IPS DF 19.7 (cell line): ENCODE data around the gene CARMIL1.

Experiments used
- DNase-seq: peaks from one replicate; pipeline ENCODE4 v3.0.0-alpha.2; 2013; ENCODE audit warnings: low read depth, low spot score

Gene CARMIL1

DNA sequence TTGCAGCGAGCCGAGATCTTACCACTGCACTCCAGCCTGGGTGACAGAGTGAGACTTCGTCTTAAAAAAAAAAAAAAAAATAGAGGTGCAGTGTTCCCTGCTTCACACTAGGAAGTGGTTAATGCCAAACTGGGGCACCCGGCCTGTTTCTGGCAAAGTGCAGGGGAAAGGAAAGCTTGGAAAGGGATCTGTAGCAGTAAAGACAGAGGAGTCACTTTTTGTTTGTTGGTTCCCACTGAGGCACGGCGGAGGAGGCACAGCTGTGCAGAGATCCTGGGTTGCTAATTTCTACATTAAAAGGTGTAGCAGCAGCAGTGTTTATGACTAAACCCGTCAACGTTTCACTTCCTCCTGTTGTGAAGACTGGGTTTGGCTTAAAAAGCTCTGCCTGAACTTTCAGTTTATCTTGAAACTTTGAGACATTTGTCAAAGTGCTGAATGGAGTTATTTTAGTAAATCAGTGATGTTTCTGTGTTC lies 125.6 kb downstream of the CARMIL1 start:
- no peak for DNase-seq

DNA sequence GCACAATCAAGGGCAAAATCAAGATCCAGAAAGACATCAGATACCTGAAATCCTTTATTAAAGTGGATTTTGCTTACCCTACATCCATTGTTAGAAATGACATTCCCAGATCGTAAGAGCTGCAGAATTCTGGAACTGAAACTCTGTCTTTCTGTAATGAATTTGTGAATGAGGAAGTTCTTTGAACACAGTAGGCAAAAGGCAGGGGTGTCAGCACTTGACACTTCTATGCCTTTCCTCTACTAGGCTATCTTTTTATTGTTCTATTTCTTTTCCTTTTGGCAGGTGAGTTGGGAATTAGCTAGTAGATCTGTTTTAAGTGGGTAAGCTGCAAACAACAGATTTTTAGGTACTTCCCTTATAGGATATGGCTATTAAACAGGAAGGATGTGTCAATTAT lies 126.3 kb downstream of the CARMIL1 start:
- no peak for DNase-seq

DNA sequence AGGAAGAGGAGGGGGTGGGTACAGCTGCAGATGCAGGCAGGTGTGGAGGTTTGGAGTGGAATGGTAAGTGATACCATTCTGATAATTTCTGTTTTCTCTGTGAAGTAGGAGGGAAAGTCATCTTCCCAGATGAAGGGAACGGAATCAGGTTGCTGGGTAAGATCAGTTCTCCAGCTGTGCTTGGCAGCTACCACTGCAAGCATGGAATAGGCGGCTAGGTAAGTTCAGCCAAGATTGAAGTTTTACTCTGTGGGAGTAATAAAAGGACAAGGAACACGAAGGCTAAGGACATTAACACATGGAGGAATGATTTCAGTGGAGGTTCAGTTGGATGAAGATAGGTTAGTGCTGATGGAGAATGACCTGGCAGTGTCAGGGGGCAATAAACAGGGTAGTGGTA lies 128.3 kb downstream of the CARMIL1 start:
- DNase-seq: no peak

DNA sequence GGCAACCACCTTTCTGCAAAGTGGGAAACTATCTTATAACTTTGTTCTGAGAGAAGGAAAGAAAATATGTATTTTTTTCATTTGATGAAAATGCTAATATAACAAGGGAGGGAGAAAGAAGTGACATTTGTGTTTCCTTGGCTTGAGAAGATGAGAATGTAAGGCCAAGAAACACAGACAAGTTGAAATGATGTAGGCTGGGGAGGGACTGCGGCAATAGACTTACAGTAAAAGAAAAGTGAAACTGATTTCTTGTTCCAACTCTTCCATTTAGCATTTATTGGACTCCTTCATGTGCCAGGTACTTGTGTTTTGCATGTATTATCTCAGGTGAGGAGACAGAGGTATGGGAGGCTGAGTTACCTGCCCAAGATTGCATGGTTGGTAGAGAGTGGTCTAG lies 130.9 kb downstream of the CARMIL1 start:
- no peak for DNase-seq

DNA sequence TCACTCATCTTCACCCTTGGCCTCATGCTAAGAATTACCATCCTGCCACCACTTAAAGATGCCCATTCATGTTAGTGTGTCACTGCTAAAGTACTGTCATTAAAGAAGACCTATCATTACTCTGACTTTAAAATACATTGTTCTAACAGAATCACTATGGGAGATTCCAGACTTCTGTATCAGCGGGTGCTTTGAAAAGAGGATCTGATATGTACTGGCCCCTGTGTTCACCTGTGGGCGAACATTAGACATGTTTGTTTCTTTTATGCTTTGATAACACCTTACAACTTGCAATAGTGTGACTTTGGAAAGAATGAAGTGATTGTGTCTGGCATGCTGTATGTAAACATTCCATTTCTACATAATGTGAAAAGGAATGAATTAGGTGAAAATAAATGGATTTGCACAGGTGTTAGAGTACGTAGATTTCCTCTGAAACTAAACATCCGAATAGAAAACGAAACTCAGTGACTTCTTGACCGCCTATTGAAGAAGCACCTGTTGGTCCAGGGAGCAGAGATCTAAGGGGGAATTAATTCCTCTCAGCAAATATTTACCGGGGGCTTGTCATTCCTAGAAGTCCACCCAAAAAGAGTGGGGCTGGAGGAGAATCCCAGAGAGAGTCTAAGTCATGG lies 132.3 kb downstream of the CARMIL1 start:
- no peak for DNase-seq

DNA sequence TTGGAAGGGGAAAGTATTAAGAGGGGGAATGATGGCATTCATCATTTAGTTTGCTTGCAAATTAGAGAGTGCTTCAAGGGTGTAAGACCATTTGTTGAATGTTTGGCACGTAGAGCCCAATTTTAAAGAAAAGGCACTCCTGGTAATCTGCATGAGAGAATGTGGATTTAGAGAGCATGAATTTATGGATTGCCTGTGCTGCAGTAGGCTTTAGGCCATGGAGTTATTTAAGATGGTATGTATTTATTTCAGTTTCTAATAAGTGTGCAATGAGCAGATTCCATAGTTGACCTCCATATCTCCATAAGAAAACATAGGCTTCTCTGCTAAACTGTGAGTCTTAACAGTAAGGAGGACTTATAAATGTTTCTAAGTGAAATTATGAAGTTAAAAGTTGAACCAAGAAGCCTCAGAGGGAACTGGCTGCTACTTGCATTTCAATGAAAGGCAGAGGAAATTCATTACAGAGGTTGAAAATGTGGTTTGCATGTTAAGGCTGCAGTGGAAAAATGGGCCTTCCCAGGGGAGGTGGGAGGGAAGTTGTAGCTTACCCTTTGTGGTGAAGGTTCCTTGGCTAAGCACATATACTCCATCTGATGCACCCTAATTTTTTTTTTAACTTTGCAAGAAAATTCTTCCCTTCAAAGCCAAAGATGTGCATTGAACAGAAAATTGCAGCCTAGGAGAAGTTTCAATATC lies 134.2 kb downstream of the CARMIL1 start:
- no peak for DNase-seq

DNA sequence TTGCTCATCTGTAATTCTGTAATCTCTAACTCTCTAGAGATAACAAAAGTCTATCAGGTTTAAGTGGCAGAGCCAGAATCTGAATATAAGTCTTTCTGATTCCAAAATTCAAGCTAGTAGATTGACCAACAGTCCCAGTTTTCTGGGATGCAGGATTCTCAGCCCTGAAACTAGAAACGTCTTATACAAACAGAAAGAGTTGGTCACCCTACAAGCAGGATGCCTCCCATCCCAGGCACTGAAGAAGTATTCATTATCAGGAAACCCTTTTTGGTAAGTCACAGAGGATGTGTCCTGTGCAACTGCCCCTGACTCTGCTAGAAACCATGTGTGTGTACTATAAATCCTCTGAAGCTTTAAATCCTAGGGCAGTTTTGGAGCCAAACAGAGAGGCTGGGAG lies 135.0 kb downstream of the CARMIL1 start:
- DNase-seq: no peak

DNA sequence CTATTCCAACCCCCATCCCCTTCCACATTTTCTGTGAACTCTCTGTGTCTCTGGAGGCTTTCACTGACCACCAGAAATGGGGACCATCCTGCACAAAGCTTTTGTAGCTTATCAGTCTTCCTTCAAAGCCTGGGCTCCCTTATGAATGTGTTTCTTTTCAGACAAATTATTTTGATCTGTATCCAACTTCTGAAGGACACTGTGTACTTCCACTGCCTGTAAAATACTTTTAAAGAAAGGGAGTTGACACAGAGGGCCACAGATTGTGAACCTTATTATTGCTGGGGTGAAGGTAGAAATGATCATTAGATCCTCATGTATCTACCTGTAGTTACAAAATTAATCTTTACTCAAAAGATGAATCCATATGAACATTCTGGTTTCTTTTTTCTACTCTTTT lies 135.6 kb downstream of the CARMIL1 start:
- no peak for DNase-seq

DNA sequence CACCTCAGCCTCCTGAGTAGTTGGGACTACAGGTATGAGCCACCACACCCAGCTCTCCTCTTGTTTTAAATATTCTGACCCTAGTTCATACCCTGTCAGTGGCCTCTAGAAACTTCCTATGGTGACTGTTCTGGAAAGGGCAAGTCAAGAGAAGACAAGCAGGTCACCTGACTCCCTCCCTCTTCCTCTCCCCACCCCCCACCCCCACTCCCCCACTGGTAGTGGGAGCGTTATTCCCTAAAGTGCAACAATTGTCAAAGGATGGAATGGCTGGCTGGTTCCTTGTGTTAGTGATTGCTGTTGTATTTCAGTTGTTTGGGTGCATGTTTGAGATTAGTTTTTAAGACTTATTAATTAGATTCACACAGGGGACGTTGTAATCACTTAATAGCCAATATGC lies 136.1 kb downstream of the CARMIL1 start:
- DNase-seq: no peak

DNA sequence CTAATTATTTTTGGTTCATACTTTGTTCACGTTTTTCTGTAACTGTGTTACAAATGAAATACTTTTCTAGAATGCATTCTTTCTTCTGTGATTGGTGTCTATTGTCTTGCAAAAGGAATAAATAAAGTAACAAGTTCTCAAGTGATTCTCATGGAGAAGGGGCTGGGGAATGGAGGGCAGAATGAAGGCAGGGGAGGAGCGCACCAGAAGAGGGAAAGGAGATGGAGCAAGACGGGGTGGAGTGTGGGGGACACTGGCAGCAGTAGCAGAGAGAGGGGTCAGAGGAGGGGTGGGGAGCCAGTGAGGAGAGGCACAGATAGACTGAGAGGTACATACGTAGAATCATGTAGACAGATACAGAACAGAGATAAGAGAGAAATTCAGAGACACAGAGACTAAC lies 136.5 kb downstream of the CARMIL1 start:
- no peak for DNase-seq

DNA sequence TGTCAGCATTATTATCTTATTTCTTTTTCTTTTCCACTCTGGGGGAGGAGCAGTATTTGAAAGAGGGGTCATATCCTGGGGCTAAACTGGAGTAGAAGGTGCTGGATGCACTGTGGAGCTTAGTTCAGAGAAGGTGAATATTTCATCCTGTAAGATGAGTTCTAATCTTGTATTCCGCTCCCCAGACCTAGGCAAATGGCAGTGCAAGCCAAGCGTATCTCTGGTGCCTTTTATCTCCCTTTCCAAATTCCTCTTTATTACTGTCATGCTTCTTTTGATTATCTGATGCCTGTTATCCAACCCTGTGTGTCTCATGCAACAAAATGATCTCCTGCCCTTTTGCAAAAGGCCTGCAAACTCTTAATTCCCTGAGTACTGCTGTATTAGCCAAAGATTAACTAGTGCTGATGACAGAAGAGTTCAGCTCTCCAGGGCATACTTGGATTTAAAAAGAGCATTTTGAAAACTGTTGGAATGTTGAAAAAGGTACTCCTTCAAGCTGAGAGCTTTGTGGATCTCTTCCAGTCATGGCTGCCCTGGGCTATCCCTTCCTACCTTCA lies 138.0 kb downstream of the CARMIL1 start:
- DNase-seq: no peak

DNA sequence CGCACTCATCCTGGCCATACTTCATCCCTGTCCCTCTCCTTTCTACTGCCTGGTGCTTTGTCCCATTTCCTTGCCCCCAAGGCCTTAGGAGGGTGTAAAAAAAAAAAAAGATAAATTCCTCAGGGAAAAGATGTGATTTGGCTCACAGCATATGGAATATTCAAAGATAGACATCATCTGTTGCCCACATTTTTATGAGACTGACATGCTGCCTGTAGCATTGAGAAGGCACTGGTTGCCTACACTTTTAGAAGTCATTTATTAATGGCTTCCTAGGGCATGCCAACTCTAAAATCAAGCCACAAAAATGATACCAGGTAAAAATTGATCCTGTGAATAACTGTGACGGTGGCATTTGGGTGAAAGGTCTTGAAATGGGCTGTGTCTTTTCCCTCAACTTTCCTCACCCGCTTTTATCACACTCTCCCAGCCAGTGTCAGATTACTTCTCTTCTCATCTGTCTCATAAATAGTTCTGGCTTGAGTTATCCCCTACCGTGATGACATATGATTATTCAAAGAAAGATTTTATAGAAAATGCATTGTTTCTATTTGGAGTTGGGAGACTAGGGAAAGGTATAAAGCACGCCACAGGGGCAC lies 139.4 kb downstream of the CARMIL1 start:
- DNase-seq: no peak

DNA sequence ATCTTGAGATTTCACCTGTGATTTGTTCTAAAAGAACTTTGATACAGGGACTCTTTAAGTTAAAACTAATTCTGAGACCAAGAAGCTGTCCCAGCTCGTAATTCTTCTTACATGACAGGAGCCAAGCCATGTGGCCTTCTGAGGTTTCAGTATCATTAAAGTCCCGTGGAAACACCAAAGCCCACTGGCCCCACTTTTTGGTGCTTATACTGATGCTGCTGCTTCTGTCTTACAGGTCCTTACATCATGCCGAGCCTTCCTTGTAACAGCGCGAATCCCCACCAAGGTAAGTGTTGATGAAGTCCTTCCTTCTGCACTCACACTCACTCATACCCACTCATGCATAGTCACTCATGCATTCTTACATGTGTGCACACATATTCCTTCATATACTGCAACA lies 140.7 kb downstream of the CARMIL1 start:
- DNase-seq: peak; percentile 25

DNA sequence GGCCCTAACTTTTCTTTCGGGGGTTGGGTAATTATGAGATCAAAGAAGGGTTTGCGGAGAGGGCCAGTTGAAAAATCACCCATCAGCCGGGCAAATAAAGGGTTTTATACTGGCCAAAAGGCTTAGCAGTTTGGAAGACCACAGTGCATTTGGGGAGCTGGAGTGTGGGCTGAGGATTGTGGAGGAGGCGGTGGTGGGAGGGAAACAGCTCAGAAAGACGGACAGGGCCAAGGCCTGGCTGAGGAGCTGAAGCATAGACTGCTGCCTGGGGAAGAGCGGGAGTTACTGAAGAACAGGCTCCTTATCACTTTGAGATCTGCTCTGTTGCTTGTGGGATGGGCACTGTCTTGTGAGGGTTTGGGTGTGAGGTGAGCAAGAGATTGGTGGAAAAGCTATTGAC lies 144.2 kb downstream of the CARMIL1 start:
- DNase-seq: no peak

DNA sequence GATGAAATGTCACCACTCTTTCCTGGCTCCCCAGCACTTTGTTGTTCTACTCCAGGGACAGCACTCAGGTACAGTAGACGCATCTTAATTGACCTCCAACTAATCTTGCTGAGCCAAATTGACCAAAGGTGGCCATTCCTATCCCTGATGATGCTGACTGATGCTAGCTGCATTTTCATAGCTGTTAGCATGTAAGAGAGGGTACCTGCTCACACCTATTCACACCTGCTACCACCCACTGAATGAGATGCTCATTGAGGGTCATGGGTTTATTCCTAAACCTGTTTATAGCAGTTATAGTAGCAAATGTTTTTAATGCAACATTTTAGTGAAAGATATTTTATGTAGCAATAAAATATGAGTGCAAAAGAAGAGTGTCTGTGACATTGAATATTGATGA lies 145.1 kb downstream of the CARMIL1 start:
- DNase-seq: no peak

DNA sequence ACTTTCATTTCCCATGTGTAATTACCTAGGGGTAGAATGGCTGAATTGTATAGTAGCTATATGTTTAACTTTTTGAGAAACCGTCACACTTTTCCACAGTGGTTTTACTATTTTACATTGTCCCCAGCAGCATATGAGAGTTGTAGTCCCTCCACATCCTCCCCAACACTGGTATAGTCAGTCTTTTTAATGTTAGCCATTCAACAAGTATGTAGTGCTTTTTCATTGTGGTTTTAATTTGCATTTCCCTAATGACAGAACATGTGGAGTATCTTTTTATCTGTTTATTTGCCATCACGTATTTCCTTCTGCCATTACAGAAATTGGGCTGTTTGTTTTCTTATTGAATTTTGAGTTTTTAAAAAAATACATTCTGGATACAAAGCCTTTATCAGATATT lies 148.4 kb downstream of the CARMIL1 start:
- no peak for DNase-seq

DNA sequence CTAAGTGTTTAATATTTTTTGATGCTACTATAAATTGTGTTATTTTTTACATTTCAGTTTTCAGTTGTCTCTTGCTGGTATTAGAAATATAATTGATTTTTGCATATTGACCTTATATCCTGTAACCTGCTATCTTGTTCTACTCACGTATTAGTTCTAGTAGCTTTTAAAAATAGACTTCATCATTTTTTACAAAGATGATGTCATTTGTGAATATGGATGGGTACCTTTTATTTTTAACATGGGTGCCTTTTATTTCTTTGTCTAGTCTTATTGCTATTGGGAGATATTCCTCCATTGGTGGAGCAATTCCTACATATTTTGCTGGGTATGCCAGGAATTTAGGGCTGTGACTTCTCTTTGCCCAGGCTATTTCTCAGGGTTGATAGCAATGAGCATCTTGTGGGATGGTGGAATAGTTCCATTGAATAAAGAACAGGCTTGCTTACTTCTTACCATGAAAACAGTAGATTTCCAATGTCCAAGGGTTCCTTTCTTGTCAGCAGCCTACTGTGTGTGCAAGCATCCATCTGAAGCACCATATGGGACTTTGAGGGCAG lies 149.7 kb downstream of the CARMIL1 start:
- DNase-seq: no peak

DNA sequence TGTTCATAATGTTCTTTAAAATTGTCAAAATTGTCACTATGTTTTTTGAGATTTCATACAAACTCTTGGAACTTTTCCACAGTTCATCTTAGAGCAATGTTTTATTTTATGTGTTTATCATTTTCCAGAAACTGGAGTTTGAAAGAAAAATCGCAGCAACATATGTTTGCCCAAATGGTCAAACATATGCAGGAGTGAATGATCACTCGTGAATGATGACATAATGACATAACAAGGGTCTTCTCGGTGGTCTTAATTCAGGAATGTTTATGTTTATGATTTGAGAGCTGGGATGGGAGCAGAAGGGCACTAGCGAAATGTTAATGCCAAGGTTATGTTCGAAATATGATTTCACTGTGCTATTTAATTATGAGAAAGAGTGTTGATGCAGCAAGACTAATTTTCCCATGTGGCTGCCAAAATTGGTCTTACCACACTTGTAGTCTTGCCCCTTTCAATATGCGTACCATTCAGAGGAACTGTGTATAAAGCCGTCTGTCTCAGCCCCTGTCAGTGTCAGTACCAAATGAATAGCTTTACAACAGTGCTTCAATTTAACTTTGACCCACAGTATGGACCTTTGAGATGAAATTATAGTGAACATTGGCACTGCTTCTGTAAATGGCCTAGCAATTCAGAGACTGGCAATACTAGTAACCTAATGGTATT lies 152.3 kb downstream of the CARMIL1 start:
- DNase-seq: no peak

DNA sequence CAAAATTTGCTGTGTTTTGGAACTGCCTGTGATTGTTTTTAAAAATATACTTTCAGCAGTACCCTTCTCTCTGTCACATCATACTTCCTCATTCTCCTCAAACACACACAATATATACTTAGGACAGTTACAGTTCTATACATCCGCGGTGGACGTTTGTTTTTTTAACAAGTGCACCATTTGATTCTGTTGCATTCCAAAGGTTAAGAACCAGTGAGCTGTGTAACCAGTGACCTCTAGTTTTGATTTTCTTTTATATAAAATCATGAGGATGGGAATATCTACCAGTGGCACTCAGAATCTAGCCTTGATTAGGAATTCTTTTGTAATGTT lies 152.8 kb downstream of the CARMIL1 start:
- DNase-seq: no peak

DNA sequence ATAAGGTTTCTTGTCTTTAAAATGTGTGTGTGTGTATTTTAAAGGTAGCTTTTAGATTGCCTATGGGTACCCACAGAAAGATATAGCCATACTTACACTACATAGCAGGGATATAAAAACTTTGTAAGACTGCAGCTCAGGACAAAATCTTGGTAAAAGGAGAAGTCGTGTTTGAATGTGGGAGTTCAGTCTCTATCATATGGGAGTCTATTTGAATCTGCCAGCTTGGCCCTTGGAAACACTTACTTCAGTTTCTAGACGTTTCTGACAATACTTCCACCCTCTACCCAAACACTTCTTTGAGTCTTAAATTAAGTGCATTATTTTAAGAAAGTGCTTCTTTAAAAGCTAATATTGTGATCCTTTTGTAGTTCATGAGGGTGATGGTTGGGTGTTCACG lies 155.7 kb downstream of the CARMIL1 start:
- DNase-seq: no peak

DNA sequence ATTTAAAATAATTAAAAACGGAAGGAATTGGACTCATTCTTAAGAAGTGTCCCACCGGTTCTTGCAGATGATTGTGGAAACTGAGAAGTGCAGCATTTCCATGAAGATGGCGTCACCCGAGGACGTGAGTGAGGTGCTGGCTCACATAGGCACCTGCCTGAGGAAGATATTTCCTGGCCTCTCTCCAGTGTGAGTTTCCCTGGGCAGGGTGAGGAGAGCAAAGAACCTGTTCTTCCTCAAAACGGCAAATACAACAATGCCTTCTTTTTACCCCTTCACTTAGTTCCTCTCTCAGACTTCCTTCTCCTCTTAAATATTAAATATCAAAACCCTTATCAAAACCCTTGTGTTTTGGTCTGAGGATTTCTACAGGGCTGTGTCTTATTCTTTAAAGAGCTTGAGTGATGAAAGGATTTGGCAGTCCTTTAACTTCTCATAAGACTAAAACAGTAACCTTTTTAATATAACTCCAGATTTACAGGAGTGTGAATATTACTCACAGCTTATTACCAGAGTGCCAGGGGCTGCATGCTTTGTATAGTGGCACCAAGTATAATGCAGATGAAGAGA lies 156.3 kb downstream of the CARMIL1 start:
- no peak for DNase-seq

DNA sequence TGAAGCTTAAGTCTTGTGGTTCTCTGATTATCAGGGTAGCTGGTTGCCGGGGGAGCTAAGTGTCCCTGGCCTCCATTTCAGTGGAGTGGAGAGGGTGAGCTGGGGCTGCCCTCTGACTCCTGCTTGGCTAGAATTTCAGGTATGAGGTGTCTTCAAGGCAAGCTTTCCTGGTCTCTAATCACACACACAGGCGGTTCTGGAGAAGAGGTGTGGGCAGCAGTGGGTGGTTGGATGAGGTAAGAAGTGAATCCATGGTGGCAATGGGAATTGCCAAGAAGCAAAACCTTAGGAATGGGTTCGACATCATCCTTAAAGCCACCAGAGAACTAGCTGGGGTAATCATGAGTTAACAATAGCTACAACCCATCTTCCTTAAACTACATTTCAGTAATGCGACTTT lies 157.6 kb downstream of the CARMIL1 start:
- no peak for DNase-seq
